Neural cell (in vitro differentiated cells): ENCODE measurements around the gene GRIA1.

Experiments used
- CTCF ChIP-seq: fragments of 450-650 bp; IDR thresholded peaks from 2 replicates; pipeline ENCODE4 v1.5.1; 2014; ENCODE audit warnings: antibody characterized with exemption, mild to moderate bottlenecking, moderate library complexity; ENCODE audit not compliant: poor library complexity, severe bottlenecking
- EP300 ChIP-seq: fragments of 450-650 bp; conservative IDR thresholded peaks from 2 replicates; pipeline ENCODE4 v1.6.1; 2014; ENCODE audit warnings: antibody characterized with exemption, mild to moderate bottlenecking, moderate library complexity; ENCODE audit not compliant: poor library complexity, severe bottlenecking
- REST ChIP-seq: IDR thresholded peaks from 2 replicates; pipeline ENCODE4 v1.6.1; 2012; ENCODE audit warnings: borderline replicate concordance

GRCh38 chr5:153755913-153756500, 265.5 kb downstream of the GRIA1 start:
- TF ChIP-seq REST = no peak
- TF ChIP-seq EP300 = no peak
- TF ChIP-seq CTCF = no peak
